CD4-positive, alpha-beta T cell treated with Interleukin-1 beta for 1 hour (primary cell): ENCODE results near the gene MRPL50.

Experiments
- DNase-seq, 2 donors: peaks; one replicate each; pipeline ENCODE4 v3.0.0-alpha.2; 2020 to 2022

The MRPL50 gene

DNA sequence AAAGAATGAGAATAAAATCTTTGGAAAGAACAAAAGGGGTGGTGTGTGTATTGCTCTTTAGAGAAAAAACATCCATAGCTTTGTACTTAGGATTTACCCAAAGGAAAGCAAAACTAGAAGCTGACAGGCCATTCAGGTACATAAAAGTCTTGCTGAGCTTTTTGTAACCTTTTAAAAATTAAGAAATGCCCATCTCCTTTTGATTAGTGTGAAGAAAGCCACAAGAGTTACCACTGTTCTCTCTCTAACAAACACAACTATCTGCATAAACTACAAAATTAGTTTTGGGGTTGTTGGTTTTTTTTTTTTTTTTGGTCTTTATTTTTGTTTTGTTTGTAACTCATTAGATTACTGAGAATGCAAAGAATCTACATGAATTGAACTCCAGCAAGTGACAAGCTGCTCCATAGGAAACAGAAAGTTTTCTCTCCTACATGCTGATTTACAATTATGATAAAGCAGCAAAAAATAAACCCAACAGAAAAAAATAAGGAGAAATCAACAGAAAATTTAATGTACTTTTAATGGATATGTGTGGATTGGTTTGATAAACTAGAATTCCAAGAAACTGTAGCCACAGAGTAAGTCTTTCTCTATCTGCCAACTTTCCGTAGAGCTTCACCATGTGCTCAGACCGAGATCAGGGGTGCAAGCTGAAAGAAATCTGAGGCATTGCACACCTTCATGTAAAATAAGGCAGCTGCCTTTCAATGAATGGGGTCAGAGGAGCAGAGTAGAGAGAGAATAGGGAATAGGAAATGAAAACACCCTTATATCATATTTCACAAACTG lies 25.9 kb downstream of the MRPL50 start:
- DNase-seq, result no peak

DNA sequence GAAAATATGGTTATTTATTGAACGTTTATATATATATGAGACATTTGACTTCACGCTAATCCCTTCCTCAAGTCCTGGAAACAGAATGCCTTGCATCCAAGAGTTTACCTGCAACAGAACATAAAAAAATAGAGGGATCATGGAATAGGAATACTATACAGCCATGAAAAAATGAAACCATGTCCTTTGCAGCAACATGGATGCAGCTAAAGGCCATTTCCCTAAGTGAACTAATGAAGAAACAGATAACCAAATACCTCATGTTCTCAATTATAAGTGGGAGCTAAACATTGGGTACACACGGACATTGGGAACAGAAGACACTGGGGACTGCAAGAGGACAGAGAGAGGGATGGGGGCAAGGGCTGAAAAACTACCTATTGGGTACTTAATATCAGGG lies 26.6 kb downstream of the MRPL50 start:
- DNase-seq, result no peak

DNA sequence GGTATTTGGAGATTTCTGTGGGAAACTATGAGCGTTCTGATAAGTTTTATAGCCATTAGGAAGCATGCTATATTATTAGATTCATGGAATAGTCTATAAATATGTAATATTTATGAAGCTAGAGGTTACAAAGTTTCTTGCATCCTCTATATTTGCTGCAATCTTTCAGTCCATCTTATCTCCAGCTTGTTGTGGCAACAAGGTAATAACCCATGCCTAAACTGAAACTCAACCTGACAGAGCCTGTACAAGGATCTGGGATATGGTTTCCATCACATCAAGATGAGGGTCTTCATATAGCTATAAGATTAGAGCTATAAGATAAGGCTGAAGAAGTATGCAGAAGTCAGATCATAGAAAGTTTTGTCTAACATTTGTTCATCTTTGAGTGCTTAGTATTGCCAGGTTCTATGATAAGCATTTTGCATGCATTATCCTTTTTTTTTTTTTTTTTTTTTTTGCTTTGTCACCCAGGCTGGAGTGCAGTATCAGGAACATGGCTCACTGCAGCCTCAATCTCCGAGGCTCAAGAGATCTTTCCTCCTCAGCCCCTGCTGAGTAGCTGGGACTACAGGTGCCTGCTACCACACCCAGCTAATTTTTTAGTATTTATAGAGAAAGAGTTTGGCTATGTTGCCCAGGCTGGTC lies 28.4 kb downstream of the MRPL50 start:
- DNase-seq, result no peak

DNA sequence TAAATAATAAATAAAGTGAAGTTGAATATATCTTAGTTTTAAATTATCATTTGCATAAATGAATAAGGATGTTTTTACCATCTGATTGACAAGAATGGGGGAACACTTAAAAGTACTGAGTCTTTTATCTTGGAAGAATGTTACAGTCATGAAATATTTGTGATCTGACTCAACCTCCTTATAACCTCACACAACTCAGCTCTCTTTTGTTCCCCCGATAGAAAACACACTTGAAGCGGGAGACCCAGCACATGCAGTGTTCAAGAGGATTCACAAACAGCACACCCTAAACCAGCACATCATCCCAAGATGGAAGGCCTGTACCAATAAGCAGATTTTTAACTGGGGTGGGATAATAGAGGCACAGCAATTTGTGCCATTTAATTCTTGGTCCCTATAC lies 29.1 kb downstream of the MRPL50 start:
- no peak for DNase-seq

DNA sequence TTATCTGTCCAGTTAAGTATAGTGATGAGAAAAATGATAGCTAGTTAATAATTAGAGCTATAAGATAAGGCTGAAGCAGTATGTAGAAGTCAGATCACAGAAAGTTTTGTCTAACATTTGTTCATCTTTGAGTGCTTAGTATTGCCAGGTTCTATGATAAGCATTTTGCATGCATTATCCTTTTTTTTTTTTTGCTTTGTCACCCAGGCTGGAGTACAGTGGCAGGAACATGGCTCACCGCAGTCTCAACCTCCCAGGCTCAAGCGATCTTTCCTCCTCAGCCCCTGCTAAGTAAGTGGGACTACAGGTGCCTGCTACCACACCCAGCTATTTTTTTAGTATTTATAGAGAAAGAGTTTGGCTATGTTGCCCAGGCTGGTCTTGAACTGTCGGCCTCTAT lies 31.1 kb downstream of the MRPL50 start:
- no peak for DNase-seq

DNA sequence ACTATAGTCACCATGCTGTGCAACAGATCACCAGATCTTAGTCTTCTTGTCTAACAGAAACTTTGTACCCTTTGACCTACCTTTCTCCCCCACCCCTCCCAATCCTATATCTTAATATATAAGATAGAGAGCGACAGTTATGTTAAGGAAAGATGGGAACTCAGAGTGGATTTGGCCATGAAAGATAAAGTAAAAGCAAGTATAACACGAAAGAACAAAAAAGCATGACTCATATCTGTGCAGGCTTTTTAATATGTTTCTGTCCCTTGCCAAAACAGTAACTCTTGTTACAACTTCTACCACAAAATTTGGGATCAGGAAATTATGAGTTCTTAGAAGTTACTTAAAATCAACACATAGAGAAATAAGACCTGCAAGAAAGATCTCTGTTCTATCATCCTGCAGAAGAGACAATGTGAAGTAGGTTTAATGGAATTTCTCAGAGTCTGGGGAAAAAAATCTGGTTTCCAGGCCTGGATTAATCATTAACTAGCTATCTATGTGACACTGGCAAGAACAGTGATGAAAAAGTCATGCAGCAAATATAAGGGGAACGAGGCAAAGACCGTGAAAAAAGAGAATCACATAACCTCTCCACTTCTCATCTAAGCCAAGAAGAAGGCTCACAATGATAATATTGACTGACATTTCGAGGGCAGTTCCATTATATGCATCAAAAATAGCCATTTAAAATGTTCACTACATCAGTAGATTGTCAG lies 32.2 kb downstream of the MRPL50 start:
- DNase-seq, result no peak

DNA sequence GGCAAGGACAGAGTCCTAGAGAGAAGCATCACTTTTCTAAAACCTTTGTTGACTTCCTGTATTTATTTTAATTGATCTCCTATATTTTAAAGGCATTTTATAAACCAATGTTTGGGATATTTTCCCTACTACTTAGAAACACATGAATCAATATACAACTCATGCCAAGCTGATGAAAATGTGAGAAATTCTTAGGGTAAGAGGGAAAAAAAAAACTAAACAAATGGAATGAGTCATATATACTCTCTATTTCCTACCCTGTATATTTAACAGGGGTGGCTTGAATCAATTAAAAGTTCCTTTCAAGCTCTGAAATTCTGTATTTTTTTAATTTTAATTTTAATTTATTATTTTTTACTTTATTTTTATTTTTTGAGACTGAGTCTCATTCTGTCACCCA lies 33.2 kb downstream of the MRPL50 start:
- no peak for DNase-seq

DNA sequence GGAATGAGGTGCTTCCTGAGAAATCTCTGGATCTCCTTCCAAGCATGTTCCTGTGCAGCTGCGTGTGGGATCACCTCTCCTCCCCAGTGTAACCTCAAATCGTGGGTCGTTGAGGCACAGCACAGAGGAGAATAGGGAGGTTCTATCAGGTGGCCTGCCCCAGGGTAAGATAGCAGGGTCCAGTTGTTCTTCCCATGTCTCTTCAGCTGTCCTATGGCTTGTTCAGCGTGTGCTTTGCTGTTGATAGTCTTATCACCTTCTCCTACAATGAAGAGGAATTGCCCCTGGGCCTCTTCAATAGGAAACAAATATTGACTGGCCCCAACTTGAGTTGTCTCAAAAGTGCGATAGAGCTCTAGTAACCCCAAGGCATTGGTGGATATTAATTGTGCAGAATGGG lies 36.0 kb downstream of the MRPL50 start:
- DNase-seq, result no peak

DNA sequence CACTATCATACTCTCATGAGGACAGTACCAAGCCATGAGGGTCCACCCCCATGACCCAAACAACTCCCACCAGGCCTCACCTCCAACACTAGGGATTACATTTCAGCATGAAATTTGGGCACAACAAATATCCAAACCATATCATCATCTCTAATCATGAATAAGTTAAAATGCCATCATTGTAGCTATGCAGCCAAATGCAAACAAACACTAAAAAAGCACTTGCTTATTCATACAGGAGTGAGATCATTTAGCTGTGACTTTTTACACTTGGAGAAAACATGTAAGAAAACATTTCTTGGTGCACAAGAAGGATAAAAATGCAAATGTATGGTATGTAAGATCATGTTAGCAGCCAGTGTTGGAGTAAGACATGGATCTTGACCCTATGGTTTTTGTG lies 37.8 kb downstream of the MRPL50 start:
- no peak for DNase-seq

DNA sequence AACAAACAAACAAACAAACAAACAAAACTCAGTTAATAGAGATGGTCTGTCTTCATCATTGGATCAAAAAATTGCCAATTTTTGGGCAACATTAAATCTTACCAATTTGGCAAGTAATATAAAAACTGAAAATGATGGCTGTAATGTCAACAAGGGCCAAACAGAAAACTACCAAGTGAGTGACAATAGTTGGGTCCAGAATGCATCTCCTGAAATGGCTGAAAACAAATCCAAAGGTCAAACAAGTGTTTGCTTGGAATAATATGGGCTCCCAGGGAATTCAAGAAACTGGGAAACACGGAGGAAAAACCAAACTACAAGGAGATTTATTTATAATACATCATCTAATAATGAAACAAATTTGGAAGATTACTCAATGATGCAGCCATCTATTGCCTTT lies 38.7 kb downstream of the MRPL50 start:
- no peak for DNase-seq

DNA sequence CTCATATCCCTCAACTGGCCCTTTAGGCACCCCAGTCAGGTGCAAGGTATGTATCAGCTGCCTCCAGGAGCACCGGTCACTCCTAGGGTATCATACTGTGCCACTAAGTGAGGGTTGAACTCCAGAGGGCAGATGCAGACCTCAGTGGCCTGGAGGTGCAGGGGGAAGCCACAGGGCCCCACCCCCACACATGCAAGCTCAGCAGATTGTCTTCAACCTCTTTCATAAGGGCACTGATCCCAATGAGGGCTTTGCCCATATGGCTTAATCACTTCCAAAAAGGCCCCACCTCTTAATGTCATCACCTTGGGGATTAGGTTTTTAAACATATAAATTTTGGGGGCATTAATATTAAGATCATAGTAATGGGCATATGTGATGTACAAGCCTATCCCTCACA lies 41.8 kb downstream of the MRPL50 start:
- no peak for DNase-seq

DNA sequence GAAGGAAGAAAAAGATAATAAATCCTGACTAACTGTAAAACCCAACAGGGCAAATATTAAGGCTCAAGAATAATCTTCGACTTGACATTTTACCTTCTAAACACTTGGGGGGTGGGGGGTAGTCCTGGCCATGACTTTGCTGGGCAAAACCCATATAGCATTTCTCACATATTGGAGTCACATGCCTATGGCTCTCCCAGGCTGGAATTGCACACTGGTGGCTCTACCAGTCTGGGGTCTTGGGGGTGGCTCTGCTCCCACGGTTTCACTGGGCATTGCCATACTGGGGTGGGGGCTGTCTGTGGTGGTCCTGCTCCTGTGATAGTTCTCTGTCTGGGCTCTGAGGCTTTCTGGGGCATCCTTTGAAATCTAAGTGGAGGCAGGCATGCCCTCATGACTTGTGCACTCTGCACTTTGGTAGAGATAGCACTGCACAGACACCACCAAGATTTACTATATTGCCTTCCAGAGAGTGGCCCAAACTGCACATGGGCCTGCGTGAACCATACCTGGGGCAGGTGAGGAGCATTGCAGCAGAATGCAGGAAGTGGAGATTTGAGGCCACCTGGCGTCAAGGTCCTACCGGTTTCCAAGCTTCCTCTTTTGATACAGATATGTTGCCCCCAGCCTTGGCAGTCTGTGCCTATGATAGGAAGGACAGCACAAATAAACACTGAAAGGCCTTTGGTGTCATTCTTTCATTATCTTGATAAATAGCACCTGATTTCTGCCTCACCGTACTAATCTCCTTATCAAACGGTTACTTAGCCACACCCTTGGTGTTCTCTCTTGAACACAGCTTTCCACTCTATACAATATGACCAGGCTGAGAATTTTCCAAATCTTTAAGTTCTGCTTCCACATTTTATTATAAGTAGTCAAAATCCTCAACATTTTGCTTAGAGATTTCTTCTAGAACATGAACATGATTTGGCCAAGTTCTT lies 43.4 kb downstream of the MRPL50 start:
- DNase-seq, result no peak

DNA sequence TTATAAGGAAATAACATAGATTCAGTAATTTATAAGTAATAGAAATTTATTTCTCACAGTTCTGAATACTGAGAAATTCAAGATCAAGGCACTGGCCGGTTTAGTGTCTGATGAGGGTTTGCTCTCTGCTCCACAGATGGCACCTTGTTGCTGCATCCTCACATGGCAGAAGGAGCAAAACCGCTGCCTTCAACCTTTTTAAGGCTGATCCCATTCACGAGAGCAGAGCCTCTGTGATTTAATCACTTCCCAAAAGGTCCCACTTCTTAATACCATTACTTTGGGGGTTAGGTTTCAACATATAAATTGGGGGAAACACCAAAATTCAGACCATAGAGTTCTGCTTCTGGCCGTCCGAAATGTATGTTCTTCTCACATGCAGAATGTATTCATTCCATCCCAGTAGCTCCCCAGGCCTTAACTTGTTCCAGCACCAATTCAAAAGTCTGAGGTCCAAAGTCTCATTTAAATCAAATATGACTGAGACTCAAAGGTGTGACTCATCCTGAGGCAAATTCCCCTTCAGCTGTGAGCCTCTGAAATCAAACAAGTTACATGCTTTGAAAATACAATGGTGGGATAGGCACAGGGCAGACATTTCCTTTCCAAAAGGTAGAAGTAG lies 44.2 kb downstream of the MRPL50 start:
- DNase-seq, result no peak

DNA sequence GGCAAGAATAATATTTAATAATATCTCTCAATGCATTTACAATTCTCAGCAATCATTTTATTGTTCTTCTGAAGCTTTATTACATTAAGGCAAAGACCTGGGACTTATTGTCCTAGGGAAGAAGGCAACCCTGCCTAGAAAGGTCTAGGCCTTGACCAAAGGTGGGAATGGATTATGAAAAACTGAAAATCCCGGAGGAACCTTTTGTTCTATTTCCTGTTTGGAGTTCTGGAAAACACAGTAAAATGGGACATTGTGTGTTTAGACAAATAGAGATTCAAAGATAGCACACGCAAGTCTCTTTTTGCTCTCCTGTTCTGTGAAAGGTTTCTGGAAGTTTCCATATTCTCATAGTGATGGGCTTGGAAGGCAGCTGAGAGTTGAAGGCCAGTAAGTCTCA lies 44.7 kb downstream of the MRPL50 start:
- no peak for DNase-seq

DNA sequence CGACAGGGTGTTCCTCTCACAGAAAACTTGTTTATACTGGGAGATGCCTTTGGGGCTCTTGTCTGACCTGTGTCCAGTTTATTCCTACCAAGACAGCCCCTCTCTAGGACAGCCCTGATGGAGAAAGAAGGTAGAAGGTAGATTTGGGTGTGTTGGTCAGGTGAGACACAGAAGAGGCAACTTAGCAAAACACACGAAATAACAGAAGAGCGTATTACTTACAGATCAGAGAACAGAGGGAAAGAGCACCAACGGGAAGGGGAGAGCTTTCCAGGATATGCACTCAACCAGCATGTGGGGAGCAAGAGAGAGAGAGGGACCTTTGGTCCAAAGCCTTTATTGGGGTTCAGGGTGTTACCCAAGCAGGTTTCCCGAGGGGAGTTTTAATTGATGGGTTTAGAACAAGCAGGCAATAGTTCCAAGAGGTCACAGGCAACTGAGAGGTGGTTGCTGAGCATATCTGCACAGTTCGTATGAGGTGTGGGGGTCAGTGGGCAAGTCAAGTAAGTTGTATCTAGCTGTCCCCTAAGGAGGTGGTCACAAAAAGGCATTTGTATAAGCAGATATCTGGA lies 45.4 kb downstream of the MRPL50 start:
- DNase-seq, result no peak

DNA sequence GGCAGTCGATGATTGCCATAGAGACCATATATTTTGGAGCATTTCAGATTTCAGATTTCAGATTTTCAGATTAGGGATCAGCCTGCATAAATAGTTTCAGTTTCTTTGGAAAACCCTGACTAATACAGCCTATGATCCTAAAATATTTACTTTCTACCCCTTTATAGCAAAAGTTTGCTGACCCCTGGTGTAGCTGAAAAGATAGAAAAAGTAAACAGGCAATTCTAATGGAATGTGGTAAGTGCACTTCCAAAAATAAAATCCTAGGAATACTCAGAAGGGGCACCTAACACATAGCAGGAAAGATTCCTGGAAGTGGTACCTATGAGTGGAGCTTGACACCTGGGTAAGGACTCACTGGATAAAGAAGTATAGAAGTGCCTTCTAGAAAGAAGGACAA lies 48.1 kb downstream of the MRPL50 start:
- DNase-seq, result no peak

DNA sequence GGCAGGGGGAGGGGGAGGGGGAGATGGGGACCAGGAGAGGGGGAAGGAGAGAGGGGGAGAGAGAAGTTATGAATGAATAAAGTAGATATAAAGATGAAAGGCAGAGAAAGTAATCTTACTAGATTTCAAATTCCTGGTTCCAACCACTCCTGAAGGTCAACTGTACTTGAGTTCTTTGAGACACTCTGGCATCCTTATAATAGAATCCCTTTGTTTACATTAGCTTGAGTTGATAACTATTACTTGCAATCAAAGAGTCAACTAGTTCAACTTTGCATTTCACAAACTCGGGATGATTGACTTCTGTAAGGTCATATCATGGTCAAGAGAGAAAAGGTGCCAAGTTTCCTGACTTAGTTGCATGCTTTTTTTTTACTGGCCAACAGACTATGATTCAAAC lies 55.8 kb downstream of the MRPL50 start:
- no peak for DNase-seq

DNA sequence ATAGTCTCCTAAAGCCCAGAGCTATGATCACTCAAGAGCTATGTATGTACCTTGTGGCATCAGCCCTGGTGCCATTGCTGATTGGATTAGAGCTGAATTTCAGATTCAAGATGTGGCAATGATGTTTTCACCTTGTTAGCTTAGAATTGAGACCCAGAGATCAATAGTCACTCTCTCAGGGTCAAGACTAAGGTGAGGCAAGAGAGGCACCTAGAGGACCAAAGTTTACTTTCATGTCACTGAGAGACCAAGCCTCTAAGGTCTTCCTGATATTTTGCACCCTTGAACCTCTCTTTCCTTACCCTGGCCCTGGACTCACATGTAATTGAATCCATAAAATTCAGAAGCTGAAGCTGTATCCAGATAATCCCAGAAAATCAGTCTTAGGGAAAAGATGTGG lies 56.5 kb downstream of the MRPL50 start:
- no peak for DNase-seq
